H1 (cell line): Measurements from ENCODE around the gene AATK. TPM values are rescaled to one million over a fixed set of nuclear protein-coding genes. Genes with fewer than 3 reads are reported as not detected.

Experiments
- CTCF ChIA-PET: fragments of 300-600 bp; sonication (Branson Sonifier 250); formaldehyde crosslinking; loops from one replicate; lab custom pipeline; 2021; ENCODE audit not compliant: partially characterized antibody; lab: Charles Lee
- POLR2A ChIA-PET: fragments of 300-600 bp; sonication (Branson Sonifier 250); formaldehyde crosslinking; loops from one replicate; lab custom pipeline; 2021; ENCODE audit warnings: inconsistent platforms; ENCODE audit not compliant: partially characterized antibody; lab: Charles Lee
- DNase-seq, 2 experiments: peaks; one replicate each; pipeline versions ENCODE4 v3.0.0 to v3.0.0-alpha.2; 2010 to 2022; ENCODE audit warnings: low spot score in 2 of 2, low read depth in 1 of 2, mixed read lengths in 1 of 2
- FAIRE-seq: peaks from 2 replicates; lab custom pipeline; 2011; peaks lifted over from hg19 to GRCh38; lab: Jason Lieb, UNC
- H2AFZ ChIP-seq: 2 replicates; pipeline ENCODE4 v1.8.1; 2012; ENCODE audit warnings: low read length, inconsistent platforms
- H2AK5ac ChIP-seq: 2 replicates; pipeline ENCODE4 v1.6.1; 2013; ENCODE audit warnings: low read depth, low read length
- H2BK120ac ChIP-seq: replicated peaks from 2 replicates; pipeline ENCODE3; 2013; ENCODE audit warnings: low read depth, low read length, inconsistent platforms
- H2BK12ac ChIP-seq: 2 replicates; pipeline ENCODE4 v1.6.1; 2013; ENCODE audit warnings: low read depth, low read length
- H2BK15ac ChIP-seq: 2 replicates; pipeline ENCODE4 v1.6.1; 2013; ENCODE audit warnings: low read length
- H2BK20ac ChIP-seq: 2 replicates; pipeline ENCODE4 v1.6.1; 2013; ENCODE audit warnings: low read length
- H2BK5ac ChIP-seq: 2 replicates; pipeline ENCODE4 v1.6.1; 2013; ENCODE audit warnings: low read depth, low read length
- H3K14ac ChIP-seq: 2 replicates; pipeline ENCODE4 v1.6.1; 2013; ENCODE audit warnings: inconsistent platforms; ENCODE audit not compliant: insufficient read length
- H3K18ac ChIP-seq: 2 replicates; pipeline ENCODE4 v1.6.1; 2013; ENCODE audit warnings: low read length; ENCODE audit errors: extremely low read depth
- H3K23ac ChIP-seq: 2 replicates; pipeline ENCODE4 v1.6.1; 2013; ENCODE audit warnings: inconsistent platforms; ENCODE audit not compliant: insufficient read length
- H3K23me2 ChIP-seq: 2 replicates; pipeline ENCODE4 v1.6.1; 2013; ENCODE audit warnings: low read depth, low read length
- H3K27ac ChIP-seq: 2 replicates; pipeline ENCODE4 v1.6.1; 2011; ENCODE audit warnings: low read depth, low read length, inconsistent platforms
- H3K27me3 ChIP-seq, 4 experiments: replicated peaks in 1 of 4; 1 replicate in 1 of 4; 2 replicates in 3 of 4; pipeline versions ENCODE4 v1.6.1 to v1.8.1; 2011 to 2013; ENCODE audit warnings: low read length in 3 of 4, mild to moderate bottlenecking in 3 of 4, inconsistent platforms in 2 of 4, mixed read lengths in 2 of 4, moderate library complexity in 1 of 4; ENCODE audit not compliant: control insufficient read depth in 3 of 4, insufficient read depth in 3 of 4; ENCODE audit errors: extremely low read depth in 1 of 4
- H3K36me3 ChIP-seq, 4 experiments: 2 replicates each; pipeline versions ENCODE4 v1.6.1 to v1.8.1; 2011 to 2013; ENCODE audit warnings: mild to moderate bottlenecking in 4 of 4, low read length in 3 of 4, moderate library complexity in 2 of 4, control low read depth in 1 of 4, inconsistent platforms in 1 of 4; ENCODE audit not compliant: insufficient read depth in 4 of 4, control insufficient read depth in 2 of 4
- H3K4ac ChIP-seq: replicated peaks from 2 replicates; pipeline ENCODE3; 2013; ENCODE audit warnings: low read length, low read depth, mixed read lengths, inconsistent platforms; ENCODE audit not compliant: insufficient read length
- H3K4me1 ChIP-seq, 4 experiments: replicated peaks in 1 of 4; 1 replicate in 1 of 4; 2 replicates in 3 of 4; pipeline versions ENCODE4 v1.6.1 to v1.8.1; 2011 to 2013; ENCODE audit warnings: low read length in 3 of 4, inconsistent platforms in 2 of 4, mixed read lengths in 1 of 4; ENCODE audit not compliant: insufficient read depth in 4 of 4, control insufficient read depth in 3 of 4
- H3K4me2 ChIP-seq, 2 experiments: 2 replicates each; pipeline versions ENCODE4 v1.6.1 to v1.8.1; 2011 to 2013; ENCODE audit warnings: low read depth in 2 of 2, low read length in 2 of 2, control low read depth in 1 of 2, inconsistent platforms in 1 of 2, mild to moderate bottlenecking in 1 of 2; ENCODE audit not compliant: insufficient read depth in 1 of 2
- H3K4me3 ChIP-seq, 4 experiments: fragments of 200-600, 300-600 bp in 1 of 4; sonication (generic), shearing (Covaris generic), sonication (Bioruptor Twin) in 1 of 4; 2 replicates each; pipeline versions ENCODE4 v1.5.1 to v1.8.1; 2011 to 2016; ENCODE audit warnings: low read length in 4 of 4, low read depth in 3 of 4, control low read depth in 2 of 4, inconsistent platforms in 2 of 4, mild to moderate bottlenecking in 2 of 4, mixed read lengths in 1 of 4, moderate library complexity in 1 of 4; ENCODE audit not compliant: insufficient read depth in 2 of 4; ENCODE audit errors: extremely low read depth in 1 of 4
- H3K56ac ChIP-seq: replicated peaks from 2 replicates; pipeline ENCODE3; 2013; ENCODE audit warnings: low read depth, mild to moderate bottlenecking, mixed read lengths, low read length, inconsistent platforms; ENCODE audit not compliant: insufficient read length
- H3K79me1 ChIP-seq: 2 replicates; pipeline ENCODE4 v1.6.1; 2013; ENCODE audit warnings: low read depth, low read length, control low read depth
- H3K79me2 ChIP-seq, 2 experiments: 2 replicates each; pipeline versions ENCODE4 v1.6.1 to v1.8.1; 2012 to 2013; ENCODE audit warnings: low read length in 2 of 2, mild to moderate bottlenecking in 2 of 2, inconsistent platforms in 1 of 2; ENCODE audit not compliant: insufficient read depth in 2 of 2, control insufficient read depth in 1 of 2
- H3K9ac ChIP-seq, 4 experiments: replicated peaks in 1 of 4; 1 replicate in 1 of 4; 2 replicates in 3 of 4; pipeline versions ENCODE4 v1.6.1 to v1.8.1; 2011 to 2013; ENCODE audit warnings: low read depth in 3 of 4, low read length in 3 of 4, control low read depth in 2 of 4, mild to moderate bottlenecking in 2 of 4, moderate library complexity in 2 of 4, inconsistent platforms in 1 of 4; ENCODE audit errors: extremely low read depth in 1 of 4
- H3K9me3 ChIP-seq, 2 experiments: 2 replicates each; pipeline versions ENCODE4 v1.6.1 to v1.8.1; 2012 to 2013; ENCODE audit warnings: mild to moderate bottlenecking in 2 of 2, moderate library complexity in 2 of 2, control low read depth in 1 of 2, inconsistent platforms in 1 of 2, low read depth in 1 of 2, low read length in 1 of 2, mixed read lengths in 1 of 2; ENCODE audit not compliant: insufficient read depth in 2 of 2
- H4K20me1 ChIP-seq, 2 experiments: replicated peaks in 1 of 2; 2 replicates each; pipeline versions ENCODE3 to v1.8.1; 2011 to 2013; ENCODE audit warnings: inconsistent platforms in 2 of 2, low read length in 2 of 2, mild to moderate bottlenecking in 1 of 2; ENCODE audit not compliant: insufficient read depth in 2 of 2, control insufficient read depth in 1 of 2
- H4K5ac ChIP-seq: 2 replicates; pipeline ENCODE4 v1.6.1; 2013; ENCODE audit warnings: low read length, low read depth, mixed read lengths, inconsistent platforms; ENCODE audit not compliant: insufficient read length
- H4K8ac ChIP-seq: 2 replicates; pipeline ENCODE4 v1.8.0; 2013; ENCODE audit warnings: mild to moderate bottlenecking, moderate library complexity, low read length, inconsistent platforms; ENCODE audit not compliant: insufficient read depth; ENCODE audit errors: extremely low read depth
- H4K91ac ChIP-seq: replicated peaks from 2 replicates; pipeline ENCODE3; 2013; ENCODE audit warnings: low read length, mixed read lengths, inconsistent platforms; ENCODE audit not compliant: insufficient read length
- RAD21 ChIP-seq, 2 experiments: IDR thresholded peaks in 1 of 2; conservative IDR thresholded peaks in 1 of 2; 2 replicates each; pipeline ENCODE4 v1.6.1; 2011; ENCODE audit warnings: low read depth in 2 of 2, low read length in 2 of 2, improper control_type of control experiment in 1 of 2, inconsistent platforms in 1 of 2, mild to moderate bottlenecking in 1 of 2, moderate library complexity in 1 of 2
- WGBS, 2 experiments: shearing (Covaris generic) in 1 of 2; methylation state at CpG; one replicate each; pipeline versions ENCODE4 v1.1.6 to v1.1.7; 2013 to 2015; ENCODE audit warnings: low lambda C conversion rate in 2 of 2, mixed read lengths in 2 of 2, inconsistent platforms in 1 of 2, low coverage in 1 of 2, missing lambda C conversion rate in 1 of 2; ENCODE audit not compliant: insufficient replicate concordance in 2 of 2, insufficient coverage in 1 of 2, insufficient read length in 1 of 2; ENCODE audit errors: extremely low coverage in 1 of 2, missing lambda C conversion rate in 1 of 2; 5-methylcytosine and 5-hydroxymethylcytosine counted together
- polyA plus RNA-seq, 7 experiments: library from polyadenylated mRNA; depleted of rRNA in 3 of 7; stranded (reverse) in 5 of 7; unstranded in 2 of 7; fragments of >200 nt in 5 of 7; fragments of 200-250 nt in 2 of 7; gene quantifications; 1 replicate in 5 of 7; 2 replicates in 1 of 7; 4 replicates in 1 of 7; pipeline versions ENCODE4 v1.2.1 to v1.2.3, GENCODE V29; 2011 to 2013; ENCODE audit warnings: missing spikeins in 2 of 7, mixed read lengths in 2 of 7
- total RNA-seq: library from RNA; stranded (reverse); fragmentation: NEBNext Ultra II Directional; extraction: Animal tissue kit (Norgen Biotek cat#: 25700); gene quantifications from 2 replicates; pipeline ENCODE4 v1.2.1, GENCODE V29; 2021

The AATK gene
- total and polyA plus RNA-seq, 2 of the 8 experiments (the other 6 are each of a cell fraction or from before 2014, with no cell fraction given): 1.7 to 3.5 TPM

GRCh38 chr17:81204578-81204977 is 38.6 kb upstream of the AATK start:
- H3K36me3 ChIP-seq: peaks cover 0 to 6% (median 1%) of the 10 kb centered on the region in 4 experiments; a peak in 4 of 8 replicates
- H4K5ac ChIP-seq: no peak overlapping the region
- ChIA-PET CTCF (interaction anchor here (0.7 to 2.1 kb wide), 5 partner anchors 41 to 237 kb away, joined by 3 to 5 read pairs (median 4); no protein-coding TSS in a partner anchor), POLR2A (interaction anchor here (1.5 kb wide), 1 partner anchor 14 kb away, joined by 3 read pairs; no protein-coding TSS in a partner anchor)
- H3K27ac ChIP-seq: no peak overlapping the region
- H3K27me3 ChIP-seq: no peaks in the 10 kb centered on the region
- H2BK15ac ChIP-seq: no peak overlapping the region
- no peak overlapping the region for H2BK120ac ChIP-seq
- H3K4ac ChIP-seq: no peak overlapping the region
- H2AK5ac ChIP-seq: no peak overlapping the region
- no peaks in the 10 kb centered on the region for H3K79me1 ChIP-seq
- peaks cover 0 to 12% of the 10 kb centered on the region in 2 experiments for H4K20me1 ChIP-seq
- H3K23me2 ChIP-seq: peaks cover 3% of the 10 kb centered on the region; the same call in 1 of the 2 replicates
- H3K18ac ChIP-seq: no peak overlapping the region
- H3K9ac ChIP-seq: no peak overlapping the region
- no peak overlapping the region for H3K4me2 ChIP-seq
- DNase-seq (no peak), FAIRE-seq (no peak)
- no peaks in the 10 kb centered on the region for H3K9me3 ChIP-seq
- H3K14ac ChIP-seq: no peak overlapping the region
- 80% methylated on average over 10 of the region's 10 CpGs; no CpG with 5 or more reads in 1 of the 2 experiments for WGBS, 2 experiments
- no peak overlapping the region for H3K4me3 ChIP-seq
- H4K91ac ChIP-seq: no peak overlapping the region
- H3K79me2 ChIP-seq: no peaks in the 10 kb centered on the region
- H3K23ac ChIP-seq: no peak overlapping the region
- no peaks in the 10 kb centered on the region; a peak in 1 of 7 replicates for H3K4me1 ChIP-seq
- no peak overlapping the region for H2BK5ac ChIP-seq
- no peak overlapping the region for H3K56ac ChIP-seq
- no peak overlapping the region for H4K8ac ChIP-seq
- no peak overlapping the region for H2BK12ac ChIP-seq
- H2BK20ac ChIP-seq: no peak overlapping the region
- H2AFZ ChIP-seq: no peak overlapping the region
- no peak for TF ChIP-seq RAD21 (IDR thresholded peaks at IDR 0.05 in 1 of 2, conservative IDR thresholded peaks at IDR 0.05 in 1 of 2; ENCODE audit: low read depth in 2 of 2, low read length in 2 of 2)
